SK-N-MC (cell line): ENCODE data around the gene INO80E.

Source experiments
- EZH2 ChIP-seq: fragments of 200-600 bp; sonication (generic); IDR thresholded peaks from one replicate; pipeline ENCODE4 v1.6.1; 2017; ENCODE audit warnings: antibody characterized with exemption
- POLR2AphosphoS5 ChIP-seq: IDR thresholded peaks from 2 replicates; pipeline ENCODE4 v1.6.1; 2012; ENCODE audit warnings: mild to moderate bottlenecking, low read depth, low read length, borderline replicate concordance

- TF ChIP-seq POLR2AphosphoS5 = no peak
- no peak for TF ChIP-seq EZH2
Observed at GRCh38 chr16:30002614-30003346, 6.7 kb downstream of the INO80E start.
